GM21515 (cell line): ENCODE measurements around the gene USP49.
A peak's percentile ranks its signal among the peaks of the same experiment; 100 is the strongest.
"Not testable (repeated sequence)": the region's sequence is repeated elsewhere in the genome, so short reads cannot be mapped to it uniquely, and the experiment has no call there.

Experiments used
- ATAC-seq: cut with Tn5 transposase; IDR thresholded peaks from one replicate; pipeline ENCODE4 v1.9.1; 2021; ENCODE audit not compliant: unreplicated experiment

USP49 gene

DNA sequence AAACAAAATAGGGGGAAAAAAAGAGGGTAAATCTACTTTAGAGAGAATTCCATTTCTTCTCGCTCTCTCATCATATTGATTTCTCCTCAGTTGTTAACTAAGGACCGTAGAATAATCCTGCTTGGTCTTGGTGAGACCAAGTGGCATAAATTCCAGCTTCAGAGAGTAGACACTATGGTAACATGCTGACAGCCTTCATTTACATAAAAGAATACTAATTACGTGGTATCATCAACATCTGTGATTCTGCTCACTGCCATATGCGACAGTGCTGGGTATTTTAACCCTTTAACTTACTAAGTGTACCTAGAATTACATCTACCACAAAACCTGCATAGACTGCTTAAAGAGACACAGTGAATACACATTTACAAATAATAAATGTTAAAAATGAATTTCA is 80.5 kb downstream of the USP49 start:
- no peak for ATAC-seq

DNA sequence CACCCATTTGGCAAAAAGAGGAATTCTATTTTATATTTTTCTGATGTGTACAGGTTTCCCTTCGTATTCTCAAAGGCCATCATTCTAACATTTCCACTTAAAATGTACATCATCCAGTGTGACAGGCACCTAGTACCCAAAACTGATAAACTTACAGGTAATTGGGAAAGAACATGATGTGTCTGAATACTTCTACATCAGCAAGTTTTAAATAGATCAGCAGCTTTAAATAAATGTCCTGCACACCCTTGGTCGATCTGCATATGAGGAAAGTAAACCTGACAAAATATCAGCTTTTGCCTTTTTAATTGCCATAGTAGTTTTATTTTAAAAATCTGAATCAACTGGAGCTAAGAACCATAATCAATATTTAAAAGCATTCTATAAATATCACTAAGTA is 81.2 kb downstream of the USP49 start:
- no peak for ATAC-seq

DNA sequence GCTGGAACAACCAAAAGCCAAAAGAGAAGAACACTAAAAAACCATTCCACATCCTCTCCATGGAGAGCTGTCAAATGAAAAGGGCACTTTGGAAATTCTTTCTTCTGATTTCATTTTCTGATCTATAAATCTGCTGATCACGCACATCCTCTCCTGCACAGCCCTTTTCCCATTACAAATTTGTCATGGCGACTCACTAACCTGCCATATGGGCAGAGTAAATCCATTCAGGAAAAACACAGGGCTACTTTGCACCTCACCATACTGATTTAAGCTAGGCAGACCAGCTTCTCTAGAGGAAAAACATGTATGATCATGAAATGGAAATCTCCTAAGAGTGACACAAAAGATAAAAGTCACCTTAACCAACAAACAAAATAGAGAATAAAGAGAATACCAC is 81.7 kb downstream of the USP49 start:
- ATAC-seq: no peak

DNA sequence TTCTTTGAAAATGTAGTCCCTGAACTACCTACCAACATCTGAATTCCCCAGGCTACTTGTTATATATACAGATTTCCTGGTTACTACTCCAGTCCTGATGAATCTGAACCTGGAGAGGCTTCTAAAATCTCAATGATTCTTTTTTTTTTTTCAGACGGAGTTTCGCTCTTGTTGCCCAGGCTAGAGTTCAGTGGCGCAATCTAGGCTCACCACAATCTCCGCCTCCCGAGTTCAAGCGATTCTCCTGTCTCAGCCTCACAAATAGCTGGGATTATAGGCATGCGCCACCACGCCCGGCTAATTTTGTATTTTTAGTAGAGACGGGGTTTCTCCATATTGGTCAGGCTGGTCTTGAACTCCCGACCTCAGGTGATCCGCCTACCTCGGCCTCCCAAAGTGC is 83.2 kb downstream of the USP49 start:
- not testable (repeated sequence) for ATAC-seq

DNA sequence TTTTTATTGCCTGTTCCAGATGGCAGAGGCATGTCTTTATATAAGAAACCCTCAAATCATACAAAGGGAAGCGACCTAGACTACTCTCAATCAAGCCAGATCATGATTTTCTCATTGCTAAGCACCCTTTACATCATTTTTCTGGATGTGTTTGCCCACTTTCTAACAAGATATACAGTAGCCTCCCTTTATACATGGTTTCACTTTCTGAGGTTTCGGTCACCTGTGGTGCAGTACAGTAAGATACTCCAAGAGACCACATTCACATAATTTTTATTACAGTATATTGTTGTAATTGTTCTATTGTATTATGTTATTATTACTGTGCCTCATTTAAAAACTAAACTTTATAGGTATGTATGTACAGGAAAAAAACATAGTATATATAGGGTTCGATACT is 84.1 kb downstream of the USP49 start:
- no peak for ATAC-seq

DNA sequence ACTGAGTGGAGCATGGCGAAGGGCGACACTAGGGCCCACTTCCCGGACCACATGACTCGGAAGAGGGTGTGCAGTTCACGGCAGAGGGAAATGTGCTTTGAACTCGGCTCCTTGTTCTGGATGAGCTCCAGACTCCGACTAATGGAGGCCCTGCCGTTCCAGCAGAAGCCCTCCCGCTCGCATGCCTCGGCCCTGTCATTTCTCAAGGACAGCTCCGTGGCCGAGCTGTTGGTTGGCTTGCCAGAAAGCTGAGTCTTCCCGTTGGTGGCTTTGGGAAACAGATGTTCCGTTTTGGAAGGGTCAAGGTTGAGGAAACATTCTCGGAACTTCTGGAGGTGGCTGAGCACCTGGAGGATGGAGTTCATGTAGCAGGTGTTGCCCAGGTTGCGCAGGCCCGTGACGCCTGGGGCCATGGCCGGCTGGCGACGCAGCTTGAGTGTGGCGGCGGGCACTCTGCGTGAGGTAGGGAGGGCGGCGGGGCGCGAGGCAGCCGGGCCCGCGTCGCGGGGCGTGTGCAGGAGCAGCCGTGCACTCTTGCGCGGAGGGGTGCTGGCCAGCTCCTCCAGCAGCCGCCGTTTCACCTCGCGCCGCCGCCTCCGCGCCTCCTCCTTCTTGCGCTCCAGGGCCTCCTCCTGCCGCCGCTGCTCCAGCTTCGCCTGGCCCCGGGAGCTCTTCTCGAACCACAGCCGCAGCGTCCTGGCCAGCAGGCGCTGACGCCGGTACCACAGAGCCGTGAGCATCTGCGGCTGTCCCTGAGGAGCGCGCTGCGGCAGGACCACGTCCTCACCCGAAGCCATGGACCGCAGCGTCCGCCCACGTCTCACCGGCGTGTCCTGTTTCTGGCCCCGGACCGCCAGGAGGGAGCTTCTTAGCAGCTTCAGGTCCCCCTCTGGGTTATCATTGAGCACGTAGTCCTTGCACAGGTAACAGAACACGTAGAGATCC is 89.1 kb downstream of the USP49 start:
- ATAC-seq: no peak

DNA sequence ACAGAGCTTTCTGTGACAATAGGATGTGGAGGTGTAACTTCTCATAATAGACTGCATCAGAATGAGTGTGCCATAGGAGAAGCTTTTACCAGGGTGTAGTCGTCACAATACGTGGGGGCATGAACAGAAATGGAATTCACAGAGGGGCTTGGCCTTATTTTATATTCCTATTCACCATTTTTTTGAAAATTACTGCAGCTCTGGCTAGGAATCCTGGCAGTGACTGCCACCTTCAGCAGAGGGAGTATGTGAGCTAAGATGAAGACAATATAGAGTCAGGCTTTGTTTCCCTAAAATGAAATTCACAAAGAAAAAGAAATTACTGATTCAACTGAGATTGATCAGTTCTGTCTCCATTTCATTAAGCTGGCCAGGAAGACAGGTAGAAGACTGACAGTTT is 93.8 kb downstream of the USP49 start:
- ATAC-seq: no peak

DNA sequence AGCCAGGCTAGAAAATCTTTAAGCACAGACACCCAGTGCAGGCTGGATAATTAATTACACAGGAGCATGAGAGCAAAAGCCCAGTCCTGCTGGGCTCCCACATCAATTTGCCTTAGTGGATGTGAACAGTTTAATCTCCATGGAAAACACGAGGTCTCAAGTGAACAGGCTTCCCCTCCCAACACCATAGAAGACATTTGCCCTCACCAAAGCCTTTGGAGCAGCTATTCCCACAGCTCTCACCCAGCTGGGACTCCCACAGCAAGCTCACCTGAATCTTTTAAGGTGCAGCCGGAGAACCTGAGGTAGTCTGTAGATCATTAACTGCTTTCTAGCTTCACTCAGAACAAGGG is 95.6 kb downstream of the USP49 start:
- no peak for ATAC-seq

DNA sequence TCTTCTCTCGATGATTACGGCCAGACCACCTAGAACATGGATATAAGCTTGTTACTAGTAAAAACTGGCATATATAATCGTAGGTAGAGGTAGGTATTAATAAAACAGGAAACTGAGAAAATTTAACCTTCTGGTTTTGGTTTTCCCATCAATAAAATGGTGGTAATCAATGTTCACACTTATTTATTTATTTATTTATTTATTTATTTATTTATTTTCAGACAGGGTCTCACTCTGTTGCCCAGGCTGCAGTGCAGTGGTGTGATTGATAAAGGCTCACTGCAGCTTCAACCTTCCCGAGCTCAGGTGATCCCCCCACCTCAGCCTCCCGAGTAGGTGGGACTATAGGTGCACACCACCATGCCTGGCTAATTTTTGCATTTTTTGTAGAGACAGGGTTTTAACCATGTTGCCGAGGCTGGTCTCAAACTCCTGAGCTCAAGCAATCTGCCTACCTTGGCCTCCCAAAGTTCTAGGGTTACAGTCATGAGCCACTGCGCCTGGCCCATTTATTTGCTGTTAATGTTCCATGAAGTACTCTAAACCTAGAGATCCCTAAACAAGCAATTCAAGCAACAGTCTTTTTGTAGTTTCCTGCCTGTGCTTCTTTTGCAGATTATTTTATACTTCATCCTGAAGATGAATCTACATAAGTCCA is 96.1 kb downstream of the USP49 start:
- no peak for ATAC-seq

DNA sequence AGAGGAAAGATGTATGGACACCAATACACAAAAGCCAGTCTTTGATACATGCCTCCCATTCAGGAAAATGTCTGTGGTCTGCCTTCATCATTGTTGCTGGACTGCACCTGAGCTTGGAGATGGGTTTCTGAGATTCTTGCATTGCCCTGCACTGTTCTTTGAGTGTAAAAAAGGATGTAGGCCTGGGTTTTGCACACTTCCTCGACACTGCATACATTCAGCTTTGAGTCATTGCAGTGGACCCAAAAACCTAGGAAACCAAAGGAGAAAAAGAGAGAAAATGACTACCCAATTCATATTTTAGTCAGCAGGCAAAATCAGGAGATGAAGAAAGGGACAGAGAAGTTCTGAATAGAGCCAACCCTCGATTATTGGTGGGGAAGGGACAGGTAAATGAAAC is 98.7 kb downstream of the USP49 start:
- ATAC-seq: no peak

DNA sequence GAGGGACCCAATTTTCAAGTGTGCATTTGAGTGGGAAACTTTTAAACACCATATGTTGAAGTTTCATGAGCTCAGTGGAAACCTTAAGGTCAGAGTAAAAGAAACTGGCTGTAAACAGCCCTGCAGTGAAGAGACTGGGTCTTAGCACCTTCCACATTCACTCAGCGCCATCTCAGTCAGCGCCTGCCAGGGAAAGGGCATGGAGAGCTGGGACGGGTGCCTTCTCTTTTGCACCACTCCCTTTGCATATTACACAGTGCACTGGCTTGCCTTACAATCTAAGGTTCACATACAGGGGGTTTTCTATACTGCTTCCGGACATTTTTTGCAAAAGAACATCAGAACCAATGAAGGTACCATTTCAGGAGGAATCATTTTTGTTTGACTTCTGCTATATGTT is 103.2 kb downstream of the USP49 start:
- ATAC-seq: no peak

DNA sequence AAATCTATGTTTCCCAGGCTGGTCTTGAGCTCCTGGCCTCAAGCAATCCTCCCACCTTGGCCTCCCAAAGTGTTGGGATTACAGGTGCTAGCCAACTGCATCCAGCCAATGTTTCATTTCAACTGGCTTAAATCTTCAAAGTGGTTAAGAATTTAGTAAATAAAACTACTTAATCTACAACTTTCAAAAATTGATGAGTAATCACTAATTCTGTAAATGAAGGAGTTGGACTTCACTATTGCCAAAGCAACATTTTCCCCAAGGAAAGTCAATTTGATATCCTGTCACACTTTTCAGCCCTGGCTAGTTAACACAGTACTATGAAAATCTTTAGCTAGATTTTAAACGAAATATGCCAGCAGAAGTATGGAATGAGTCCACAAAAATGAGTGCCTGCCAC is 103.9 kb downstream of the USP49 start:
- ATAC-seq: no peak

DNA sequence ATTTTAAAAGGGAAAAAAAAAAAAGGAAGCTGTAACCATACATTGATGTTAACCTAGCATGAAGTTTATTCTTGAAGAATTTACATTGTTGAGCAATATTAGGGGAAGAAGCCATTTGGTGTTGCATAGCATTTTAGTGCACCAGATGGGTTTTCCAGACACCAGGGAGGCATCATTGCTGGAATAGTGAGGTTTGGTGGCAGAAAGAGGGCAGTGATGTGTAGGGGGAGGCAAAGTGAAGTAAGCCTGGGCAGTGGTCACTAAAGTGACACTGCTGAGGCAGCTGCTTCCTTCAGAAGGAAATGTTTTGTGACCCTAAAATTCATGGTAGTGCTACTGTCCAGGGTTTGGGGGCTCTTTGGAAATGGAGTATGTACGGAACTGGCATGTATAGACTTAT is 105.1 kb downstream of the USP49 start:
- no peak for ATAC-seq

DNA sequence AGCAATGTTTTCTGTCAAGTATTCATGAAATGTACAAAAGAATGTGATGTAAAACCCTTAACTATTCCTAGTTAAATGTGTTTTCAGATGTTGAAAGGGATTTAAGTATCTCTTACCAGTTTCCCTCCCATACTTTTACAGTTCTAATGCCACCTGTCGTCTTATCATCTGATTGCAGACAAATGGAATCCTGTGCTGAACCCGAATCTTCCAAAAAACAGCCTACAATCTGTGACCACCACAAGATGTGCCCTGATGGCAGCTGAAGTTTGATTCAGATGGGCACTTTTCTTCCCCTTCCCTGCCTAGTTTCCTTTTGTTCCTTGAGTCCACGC is 105.8 kb downstream of the USP49 start:
- no peak for ATAC-seq

DNA sequence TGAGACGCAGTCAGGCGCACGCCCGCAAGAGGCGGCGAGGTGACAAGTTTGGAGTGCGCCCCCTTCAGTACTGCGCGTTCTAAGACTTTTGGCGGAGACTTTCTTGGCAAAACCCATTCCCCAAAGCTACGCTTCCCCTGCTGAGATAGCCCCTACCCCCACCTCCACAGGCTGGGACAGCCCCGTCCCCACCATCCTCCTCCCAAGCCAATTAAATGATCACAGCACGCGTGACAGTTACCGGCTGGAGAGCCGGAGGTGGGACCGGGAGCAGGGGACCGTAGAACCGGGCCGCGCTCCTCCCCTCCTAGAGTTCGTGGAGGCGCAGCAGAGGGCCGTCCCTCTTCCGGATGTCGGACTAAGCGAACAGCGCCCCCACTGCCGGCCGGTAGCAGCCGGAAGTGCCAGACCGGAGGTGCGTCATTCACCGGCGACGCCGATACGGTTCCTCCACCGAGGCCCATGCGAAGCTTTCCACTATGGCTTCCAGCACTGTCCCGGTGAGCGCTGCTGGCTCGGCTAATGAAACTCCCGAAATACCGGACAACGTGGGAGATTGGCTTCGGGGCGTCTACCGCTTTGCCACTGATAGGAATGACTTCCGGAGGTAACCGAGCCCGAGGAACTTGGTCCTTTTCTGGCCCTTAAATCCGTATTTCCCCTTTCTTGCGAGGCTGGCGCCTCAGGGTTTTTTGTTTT is 107.8 kb downstream of the USP49 start, which contains the start of gene TOMM6:
TSS of gene TOMM6 (plus strand) at position 476 of the 699 bp plus-strand sequence. CDS start at position 480, 4 bp downstream.
- peak; percentile 75 for ATAC-seq

DNA sequence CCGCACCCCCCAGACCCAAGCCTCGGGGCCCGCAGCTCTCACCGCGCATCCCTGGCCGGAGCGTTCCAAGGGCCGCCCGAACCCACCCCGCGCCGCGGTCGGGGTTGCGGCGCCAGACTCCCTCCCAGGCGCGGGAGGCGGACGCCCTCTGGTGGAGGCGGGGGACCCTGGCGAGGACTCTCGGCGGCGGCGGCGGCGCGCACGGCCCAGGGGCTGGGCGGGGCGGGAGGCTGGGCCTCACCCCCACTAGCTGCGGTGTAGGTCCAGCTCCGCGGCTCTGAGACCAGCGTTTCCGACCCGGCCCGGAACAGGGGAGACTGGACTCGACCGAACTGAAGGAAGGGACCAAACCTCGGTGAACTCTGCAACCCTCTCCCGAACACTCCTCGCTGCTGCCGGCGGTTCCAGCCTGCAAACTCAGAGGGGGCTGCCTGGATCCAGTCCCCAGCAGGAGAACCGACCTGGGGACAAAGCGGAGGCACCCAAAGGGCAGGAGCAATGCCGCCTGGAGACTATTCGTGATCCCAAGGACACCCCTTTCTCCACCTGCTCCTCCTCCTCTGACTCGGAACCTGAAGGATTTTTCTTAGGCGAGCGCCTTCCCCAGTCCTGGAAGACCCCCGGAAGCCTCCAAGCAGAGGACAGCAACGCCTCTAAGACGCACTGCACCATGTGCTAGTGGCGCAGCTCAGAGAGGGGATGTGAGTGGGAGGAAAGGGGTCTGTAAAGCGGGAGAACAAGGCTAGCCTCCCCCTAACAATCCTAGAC is 108.5 kb downstream of the USP49 start:
- ATAC-seq: peak; percentile 48

DNA sequence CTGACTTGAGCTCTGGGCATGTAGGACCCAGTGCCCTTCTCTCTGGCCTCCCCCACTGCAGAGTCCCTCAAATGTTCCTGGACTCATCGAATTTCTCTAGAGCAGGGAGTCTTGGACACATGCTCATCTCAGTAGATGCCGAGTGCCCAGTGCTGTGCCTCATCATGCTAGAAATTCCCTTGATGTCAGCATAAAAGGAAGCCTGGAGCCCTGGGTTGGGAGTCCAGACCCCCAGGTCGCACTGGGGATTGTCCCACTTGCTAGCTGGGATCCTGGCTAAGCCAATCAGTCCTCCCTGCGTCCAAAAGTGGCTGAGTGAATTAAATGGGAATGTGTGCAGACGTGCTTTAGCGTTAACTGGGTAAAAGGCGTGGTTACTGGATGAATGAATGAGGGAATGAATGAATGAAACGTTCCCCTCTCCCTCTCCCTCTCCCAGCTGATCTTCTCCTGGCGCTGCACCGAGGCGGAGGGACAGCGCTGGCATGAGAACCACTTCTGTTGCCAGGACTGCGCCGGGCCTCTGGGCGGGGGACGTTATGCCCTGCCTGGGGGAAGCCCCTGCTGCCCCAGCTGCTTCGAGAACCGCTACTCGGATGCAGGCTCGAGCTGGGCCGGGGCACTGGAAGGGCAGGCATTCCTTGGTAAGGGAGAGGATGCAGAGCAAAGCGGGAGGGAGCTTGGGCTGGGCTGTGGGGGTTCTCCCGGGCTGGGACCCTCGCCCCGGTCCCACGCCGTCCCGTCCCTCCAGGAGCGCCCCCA is 109.3 kb downstream of the USP49 start:
- no peak for ATAC-seq

DNA sequence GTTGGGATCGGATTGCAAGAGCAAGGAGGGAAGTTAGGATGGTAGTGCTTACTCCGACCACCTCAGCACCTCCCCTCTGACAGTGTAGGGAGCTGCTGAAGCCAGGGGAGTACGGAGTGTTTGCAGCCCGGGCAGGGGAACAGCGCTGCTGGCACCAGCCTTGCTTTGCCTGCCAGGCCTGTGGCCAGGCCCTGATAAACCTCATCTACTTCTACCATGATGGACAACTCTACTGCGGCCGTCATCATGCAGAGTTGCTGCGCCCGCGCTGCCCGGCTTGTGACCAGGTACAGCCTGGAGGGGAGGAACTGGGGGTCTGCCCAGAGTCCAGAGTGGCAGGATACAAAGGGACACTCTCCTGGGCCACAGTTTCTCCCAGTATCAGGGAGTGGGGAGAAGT is 109.9 kb downstream of the USP49 start:
- ATAC-seq: no peak

DNA sequence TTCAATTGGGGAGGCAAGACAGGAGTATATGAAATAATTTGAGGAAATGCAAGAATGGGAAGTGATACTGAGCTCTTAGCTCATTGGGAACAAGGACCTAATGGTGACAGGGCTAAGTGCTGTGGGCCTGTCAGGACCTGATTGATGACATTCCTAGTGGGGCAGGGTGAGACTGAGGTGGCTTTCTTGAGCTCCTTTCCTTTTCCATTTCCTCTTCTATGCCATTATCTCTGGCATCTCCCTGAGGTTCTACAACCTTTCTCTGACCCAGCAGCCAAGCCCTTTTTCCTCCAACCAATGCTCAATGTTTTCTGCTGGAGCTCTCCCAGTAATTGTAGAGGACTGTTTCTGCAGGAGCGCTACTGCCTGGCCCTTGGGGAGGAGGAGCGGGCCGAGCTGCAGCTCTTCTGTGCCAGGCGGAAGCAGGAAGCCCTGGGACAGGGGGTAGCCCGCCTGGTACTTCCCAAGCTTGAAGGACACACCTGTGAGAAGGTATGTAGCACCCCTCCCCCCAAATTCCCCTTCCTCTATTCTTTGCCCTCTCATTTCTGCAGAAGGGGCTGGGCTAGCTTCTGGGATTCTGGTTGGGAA is 110.5 kb downstream of the USP49 start:
- no peak for ATAC-seq
